GM12875 (cell line): ENCODE data around the gene PRKAR1B.

Source experiments
- H3K4me3 ChIP-seq: one replicate; pipeline ENCODE4 v1.5.1; 2011; ENCODE audit warnings: low read depth, low read length, control low read depth
- TF ChIP-seq, protein P1 (sequence below): IDR thresholded peaks from 2 replicates; pipeline ENCODE4 v1.5.1; 2011; ENCODE audit warnings: low read depth, mild to moderate bottlenecking, control low read depth, inconsistent platforms, low read length, moderate library complexity, borderline replicate concordance; ENCODE audit not compliant: insufficient read depth

The PRKAR1B gene

DNA sequence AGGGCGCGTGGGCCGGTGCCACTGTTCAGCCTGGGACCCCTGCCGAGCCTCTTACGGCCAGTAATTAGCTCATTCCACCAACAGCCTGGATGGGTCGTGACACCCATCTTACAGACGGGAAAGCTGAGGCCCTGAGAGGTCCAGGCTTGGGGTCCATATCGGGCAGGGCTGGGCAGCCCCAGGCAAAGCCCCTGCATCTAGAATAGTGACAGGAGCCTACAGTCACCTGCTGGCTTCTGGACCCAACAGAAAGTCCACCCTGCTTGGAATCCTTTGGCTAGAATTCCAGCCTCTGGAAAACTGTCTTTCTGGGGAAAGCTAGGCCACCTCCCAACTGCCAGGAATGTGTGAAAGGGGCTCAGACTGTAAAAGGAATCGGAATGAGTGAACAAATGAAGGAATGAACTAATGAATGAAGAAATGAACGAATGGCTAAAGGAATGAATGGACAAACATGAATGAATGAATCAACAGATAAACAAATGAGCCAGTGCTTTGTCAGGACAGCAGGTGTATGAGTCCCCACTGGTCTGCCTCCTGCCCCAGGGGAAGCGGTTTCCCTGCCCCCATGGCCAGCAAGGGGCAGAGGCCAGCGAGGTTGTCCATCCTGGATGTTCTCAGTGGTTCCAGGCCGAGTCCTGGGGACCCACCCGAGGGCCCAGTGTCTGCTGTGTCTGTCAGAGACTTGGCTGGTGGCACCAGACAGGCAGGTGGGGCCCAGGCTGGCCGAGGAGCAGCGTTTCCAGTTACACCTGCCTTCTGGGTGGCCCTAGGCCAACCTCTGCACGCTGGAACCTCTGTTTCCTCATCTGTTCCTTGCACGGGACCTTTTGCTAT, 183.4 kb downstream of the PRKAR1B start:
- H3K4me3 ChIP-seq = no peak overlapping the region
- TF ChIP-seq, protein P1, sequence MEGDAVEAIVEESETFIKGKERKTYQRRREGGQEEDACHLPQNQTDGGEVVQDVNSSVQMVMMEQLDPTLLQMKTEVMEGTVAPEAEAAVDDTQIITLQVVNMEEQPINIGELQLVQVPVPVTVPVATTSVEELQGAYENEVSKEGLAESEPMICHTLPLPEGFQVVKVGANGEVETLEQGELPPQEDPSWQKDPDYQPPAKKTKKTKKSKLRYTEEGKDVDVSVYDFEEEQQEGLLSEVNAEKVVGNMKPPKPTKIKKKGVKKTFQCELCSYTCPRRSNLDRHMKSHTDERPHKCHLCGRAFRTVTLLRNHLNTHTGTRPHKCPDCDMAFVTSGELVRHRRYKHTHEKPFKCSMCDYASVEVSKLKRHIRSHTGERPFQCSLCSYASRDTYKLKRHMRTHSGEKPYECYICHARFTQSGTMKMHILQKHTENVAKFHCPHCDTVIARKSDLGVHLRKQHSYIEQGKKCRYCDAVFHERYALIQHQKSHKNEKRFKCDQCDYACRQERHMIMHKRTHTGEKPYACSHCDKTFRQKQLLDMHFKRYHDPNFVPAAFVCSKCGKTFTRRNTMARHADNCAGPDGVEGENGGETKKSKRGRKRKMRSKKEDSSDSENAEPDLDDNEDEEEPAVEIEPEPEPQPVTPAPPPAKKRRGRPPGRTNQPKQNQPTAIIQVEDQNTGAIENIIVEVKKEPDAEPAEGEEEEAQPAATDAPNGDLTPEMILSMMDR = no peak

DNA sequence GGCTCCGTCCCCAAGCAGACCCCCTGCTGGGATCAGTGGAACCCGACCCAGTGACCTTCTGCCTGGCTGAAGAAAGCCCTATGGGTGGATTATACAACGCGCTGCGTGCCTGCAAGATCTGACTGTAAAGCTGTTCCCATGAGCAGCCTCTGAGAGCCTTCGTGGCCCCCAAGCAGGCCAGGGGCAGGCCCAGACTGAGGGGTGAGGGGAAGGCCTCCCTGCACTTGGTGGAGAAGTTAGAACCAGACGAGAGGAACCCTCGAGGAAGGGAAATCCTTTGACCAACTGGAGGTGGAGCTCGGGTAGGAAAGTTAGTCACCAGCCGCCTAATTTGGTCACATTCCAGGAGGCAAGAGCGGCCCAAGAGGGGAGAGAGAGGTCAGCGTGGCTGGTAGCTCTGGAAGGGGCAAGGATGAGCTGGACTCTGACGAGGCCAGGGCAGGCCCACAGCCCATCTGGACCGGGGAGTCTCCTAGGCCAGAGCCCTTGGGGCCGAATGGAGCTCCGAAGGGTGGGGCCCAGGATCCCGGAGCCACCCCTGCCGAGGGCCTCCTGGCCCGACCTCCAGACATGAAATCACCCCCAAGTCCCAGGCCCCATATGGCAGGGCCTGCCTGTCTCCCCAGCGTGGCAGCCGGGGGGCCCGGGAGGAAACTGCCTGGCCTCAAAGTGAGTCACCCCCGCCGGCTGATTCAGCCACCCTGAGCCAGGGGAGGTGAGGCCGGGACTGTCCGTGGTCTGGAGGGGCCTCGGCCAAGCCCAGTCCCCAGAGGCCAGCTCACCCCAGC, 184.2 kb downstream of the PRKAR1B start:
- H3K4me3 ChIP-seq = no peak overlapping the region

GRCh38 chr7:542131-542712, 184.9 kb downstream of the PRKAR1B start:
- TF ChIP-seq, protein P1 = no peak
- H3K4me3 ChIP-seq = no peak overlapping the region

More for the DNA sequence above, 184.2 kb downstream of the PRKAR1B start:
- TF ChIP-seq, protein P1 = no peak

GRCh38 chr7:541661-542060, 185.4 kb downstream of the PRKAR1B start:
- no peak overlapping the region for H3K4me3 ChIP-seq

DNA sequence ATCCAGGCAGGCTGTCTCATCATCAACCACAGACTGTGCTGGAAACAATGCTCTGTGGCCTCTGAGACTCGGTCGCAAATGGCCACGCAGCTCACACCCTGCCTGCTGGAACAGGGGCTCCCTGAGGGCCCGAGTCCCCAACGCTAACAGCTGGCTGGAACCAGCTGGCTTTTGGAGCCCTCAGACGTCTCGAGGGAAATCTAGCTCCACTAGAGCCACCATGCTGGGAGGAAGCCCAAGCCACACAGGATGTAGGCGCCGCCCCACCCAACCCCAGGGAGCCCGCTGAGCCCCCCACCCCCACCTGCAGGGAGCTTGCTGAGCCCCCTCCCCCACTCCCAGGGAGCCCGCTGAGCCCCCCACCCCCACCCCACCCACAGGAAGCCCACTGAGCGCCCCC, 186.1 kb downstream of the PRKAR1B start:
- TF ChIP-seq, protein P1 = no peak

More at GRCh38 chr7:541661-542060, 185.4 kb downstream of the PRKAR1B start:
- TF ChIP-seq, protein P1 = no peak

GRCh38 chr7:540579-540978, 186.5 kb downstream of the PRKAR1B start:
- H3K4me3 ChIP-seq = no peak overlapping the region
- TF ChIP-seq, protein P1 = no peak

More for the DNA sequence above, 186.1 kb downstream of the PRKAR1B start:
- no peak overlapping the region for H3K4me3 ChIP-seq
